Colonic mucosa (tissue), 4 donors: ENCODE measurements around the gene HLA-DPA1. TPM values are rescaled to one million over a fixed set of nuclear protein-coding genes. Genes with fewer than 3 reads are reported as not detected.

Experiments used
- DNase-seq: peaks from one replicate; pipeline ENCODE4 v3.0.0-alpha.2; 2020
- H3K27ac ChIP-seq: fragments of 200-600 bp; one replicate; pipeline ENCODE4 v1.8.0; 2021
- H3K27me3 ChIP-seq: fragments of 200-600 bp; one replicate; pipeline ENCODE4 v1.8.0; 2021
- H3K36me3 ChIP-seq: fragments of 200-600 bp; one replicate; pipeline ENCODE4 v1.8.0; 2021
- H3K4me1 ChIP-seq: fragments of 200-600 bp; one replicate; pipeline ENCODE4 v1.8.0; 2021; ENCODE audit warnings: mild to moderate bottlenecking
- H3K4me3 ChIP-seq: fragments of 200-600 bp; one replicate; pipeline ENCODE4 v1.8.0; 2021
- H3K9ac ChIP-seq, 2 donors: one replicate each; pipeline ENCODE4 v1.7.0; 2013; ENCODE audit warnings: control low read depth in 2 of 2, low read depth in 2 of 2, low read length in 2 of 2
- H3K9me3 ChIP-seq: fragments of 200-600 bp; one replicate; pipeline ENCODE4 v1.8.0; 2021
- CTCF ChIP-seq: fragments of 200-600 bp; IDR thresholded peaks from one replicate; pipeline ENCODE4 v1.8.0; 2022; ENCODE audit warnings: antibody characterized with exemption, mild to moderate bottlenecking
- intact Hi-C: fragments of 100-400 bp; cut with DNase I; formaldehyde crosslinking; loops from one replicate; pipeline ENCODE4 v1.14.1; 2022
- total RNA-seq, 2 donors: library from RNA; stranded (reverse); fragmentation: NEBNext Ultra II Directional in 1 of 2; extraction: Animal tissue kit (Norgen Biotek cat#: 25700) in 1 of 2; gene quantifications; one replicate each; pipeline ENCODE4 v1.2.1, GENCODE V29; 2021
- donor health status: healthy.
- donor health status: DM: no; HTN: no; CAD: no.
- donor health status: DM: no; HTN: no; CAD: no.

Gene HLA-DPA1
- total RNA-seq, 2 donors from 2014 or later, result 18.7 to 58.7 TPM

- no peaks in the 10 kb centered on the region for H3K9me3 ChIP-seq
- H3K27me3 ChIP-seq, result no peaks in the 10 kb centered on the region
- intact Hi-C loops, result no loop called here
- no peak overlapping the region for H3K27ac ChIP-seq
- H3K36me3 ChIP-seq, result no peaks in the 10 kb centered on the region
- DNase-seq, result no peak
- H3K4me3 ChIP-seq, result no peak overlapping the region
- no peaks in the 10 kb centered on the region for H3K4me1 ChIP-seq
- no peak overlapping the region for H3K9ac ChIP-seq
- no peak for TF ChIP-seq CTCF
Observed at GRCh38 chr6:33061987-33062386, 11.5 kb downstream of the HLA-DPA1 start.

- no peak for DNase-seq
- no peak overlapping the region for H3K4me3 ChIP-seq
- H3K9ac ChIP-seq, result no peak overlapping the region
- no peaks in the 10 kb centered on the region for H3K4me1 ChIP-seq
- no peaks in the 10 kb centered on the region for H3K27me3 ChIP-seq
- H3K27ac ChIP-seq, result no peak overlapping the region
- TF ChIP-seq CTCF, result no peak
- intact Hi-C loops, result no loop called here
- H3K36me3 ChIP-seq, result no peaks in the 10 kb centered on the region
- no peaks in the 10 kb centered on the region for H3K9me3 ChIP-seq
Observed at GRCh38 chr6:33057222-33058150, 16.0 kb downstream of the HLA-DPA1 start.

- no peak for TF ChIP-seq CTCF
- Histone ChIP-seq H3K27me3 (no peaks in the 10 kb centered on the region), H3K4me3 (no peak overlapping the region), H3K27ac (no peak overlapping the region), H3K4me1 (no peaks in the 10 kb centered on the region), H3K9ac (no peak overlapping the region), H3K9me3 (no peaks in the 10 kb centered on the region), H3K36me3 (no peaks in the 10 kb centered on the region)
- no peak for DNase-seq
- intact Hi-C loops, result no loop called here
Observed at GRCh38 chr6:33053230-33053629, 20.2 kb downstream of the HLA-DPA1 start.

- no peaks in the 10 kb centered on the region for H3K4me1 ChIP-seq
- DNase-seq, result no peak
- no peaks in the 10 kb centered on the region for H3K9me3 ChIP-seq
- no peak overlapping the region for H3K4me3 ChIP-seq
- no peaks in the 10 kb centered on the region for H3K36me3 ChIP-seq
- intact Hi-C loops, result no loop called here
- TF ChIP-seq CTCF, result no peak
- no peaks in the 10 kb centered on the region for H3K27me3 ChIP-seq
- H3K9ac ChIP-seq, result no peak overlapping the region
- H3K27ac ChIP-seq, result no peak overlapping the region
Observed at GRCh38 chr6:33052627-33053026, 20.8 kb downstream of the HLA-DPA1 start.

GRCh38 chr6:33050014-33050810 lies 23.2 kb downstream of the HLA-DPA1 start:
- DNase-seq, result no peak
- intact Hi-C loops, result no loop called here
- H3K9me3 ChIP-seq, result no peaks in the 10 kb centered on the region
- H3K9ac ChIP-seq, result no peak overlapping the region
- no peaks in the 10 kb centered on the region for H3K36me3 ChIP-seq
- no peak for TF ChIP-seq CTCF
- H3K4me1 ChIP-seq, result no peaks in the 10 kb centered on the region
- H3K27ac ChIP-seq, result no peak overlapping the region
- no peak overlapping the region for H3K4me3 ChIP-seq
- H3K27me3 ChIP-seq, result no peaks in the 10 kb centered on the region
